Renal pelvis (tissue), 4 donors: ENCODE data around the gene SAMD14. TPM values are rescaled to one million over a fixed set of nuclear protein-coding genes. Genes with fewer than 3 reads are reported as not detected.

Experiments
- DNase-seq: peaks from one replicate; pipeline ENCODE4 v3.0.0-alpha.2; 2013
- polyA plus RNA-seq, 3 donors: library from polyadenylated mRNA; unstranded; fragments of 120-200 nt; gene quantifications; one replicate each; pipeline ENCODE4 v1.2.1, GENCODE V29; 2013; ENCODE audit not compliant: insufficient read length in 3 of 3

Gene SAMD14
- polyA plus RNA-seq, 3 donors, result 14.8 to 18.7 (median 17.9) TPM

DNA sequence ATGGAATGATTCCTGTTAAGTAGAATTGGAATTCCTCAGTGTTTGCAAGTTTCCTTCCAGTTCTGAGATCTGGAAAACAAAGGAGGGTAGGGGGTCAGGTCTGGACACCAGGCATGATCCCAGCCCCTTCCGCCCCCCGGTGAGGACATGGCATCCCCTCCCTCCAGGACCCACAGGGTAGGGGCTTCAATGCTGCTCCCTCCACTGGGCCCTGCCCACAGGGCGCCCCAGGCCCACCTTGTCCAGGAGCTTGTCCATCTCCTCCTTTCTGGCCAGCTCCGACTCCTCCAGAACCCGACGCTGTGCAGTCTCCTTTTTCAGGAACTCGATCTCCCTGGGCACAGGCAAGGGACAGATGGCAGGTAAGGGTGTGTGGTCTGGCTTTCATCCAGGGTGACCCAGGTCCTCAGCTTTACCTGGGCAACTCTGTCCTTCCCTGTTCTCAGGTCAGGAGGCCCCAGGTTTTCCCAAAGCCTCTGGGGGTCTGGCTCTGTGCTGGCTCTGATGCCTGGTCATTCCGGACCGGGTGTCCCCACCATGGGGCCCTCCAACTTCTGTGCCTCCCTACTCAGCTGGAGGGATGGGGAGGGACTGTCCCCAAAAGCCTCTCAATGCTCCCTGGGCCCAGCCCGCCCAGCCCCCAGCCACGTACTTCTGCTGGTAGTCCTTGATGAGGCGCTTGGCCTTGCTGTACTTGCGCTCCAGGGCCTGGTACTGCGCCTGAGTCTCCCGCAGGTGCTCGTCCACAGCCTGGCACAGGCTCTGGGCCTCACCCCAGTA is 5.5 kb upstream of the SAMD14 start:
- no peak for DNase-seq

DNA sequence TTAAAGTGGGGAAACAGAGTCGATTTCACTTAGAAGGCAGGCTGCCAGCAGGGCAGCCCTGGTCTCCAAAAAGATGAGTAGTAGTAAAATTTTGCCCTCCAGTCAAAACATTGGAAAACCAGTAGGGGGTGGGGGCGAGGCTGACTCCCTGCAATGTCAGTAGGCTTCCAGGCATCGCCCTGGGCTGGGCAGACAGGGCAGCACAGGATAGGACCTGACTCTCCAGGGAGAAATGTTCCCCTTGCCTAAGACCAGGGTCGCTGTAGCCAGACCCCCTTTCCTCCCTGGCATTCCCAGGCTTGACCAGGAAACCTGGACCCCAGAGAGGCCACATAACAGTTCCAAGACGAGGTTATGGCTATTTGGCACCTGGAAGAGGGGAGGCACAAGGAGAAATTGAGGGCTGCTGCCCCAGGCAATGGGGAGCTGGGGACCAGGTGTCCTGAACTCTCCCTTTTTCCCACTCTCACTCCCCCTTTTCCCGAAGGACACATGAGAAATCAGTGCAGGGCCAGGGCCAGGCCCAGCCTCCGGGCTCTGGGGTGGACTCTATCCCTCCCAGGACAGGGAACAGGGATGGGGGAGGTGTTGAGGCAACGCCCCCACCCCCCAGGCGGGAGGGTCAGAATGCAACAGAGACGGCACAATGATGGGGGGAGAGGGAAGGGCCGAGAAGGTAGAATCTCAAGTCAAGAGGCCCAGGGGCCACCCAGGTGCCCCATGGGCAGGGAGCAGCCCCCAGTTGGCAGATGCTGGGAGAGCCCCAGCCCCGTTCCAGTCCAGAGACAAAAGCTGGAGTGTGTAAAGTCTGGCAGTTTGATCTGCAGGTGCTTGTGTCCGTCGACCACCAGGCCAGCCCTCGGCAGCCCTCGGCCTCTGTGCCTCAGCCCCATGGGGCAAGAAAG is 4.5 kb upstream of the SAMD14 start:
- DNase-seq, result no peak

DNA sequence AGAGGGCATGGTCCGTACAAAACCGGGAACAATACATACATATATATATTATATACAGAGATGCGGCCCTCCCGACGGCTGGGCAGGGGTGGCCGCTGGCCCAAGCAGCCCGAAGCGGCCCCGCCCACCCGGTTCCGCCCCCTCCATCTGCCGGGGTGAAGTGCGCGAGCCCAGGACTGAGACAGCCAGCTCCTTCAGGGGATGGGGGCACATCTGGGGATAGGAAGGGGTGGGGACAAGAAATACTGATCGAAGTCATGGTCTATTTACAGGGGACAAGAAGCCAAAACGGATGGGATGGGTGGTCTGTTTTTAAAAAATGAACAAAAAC is 3.8 kb upstream of the SAMD14 start:
- DNase-seq, result no peak

DNA sequence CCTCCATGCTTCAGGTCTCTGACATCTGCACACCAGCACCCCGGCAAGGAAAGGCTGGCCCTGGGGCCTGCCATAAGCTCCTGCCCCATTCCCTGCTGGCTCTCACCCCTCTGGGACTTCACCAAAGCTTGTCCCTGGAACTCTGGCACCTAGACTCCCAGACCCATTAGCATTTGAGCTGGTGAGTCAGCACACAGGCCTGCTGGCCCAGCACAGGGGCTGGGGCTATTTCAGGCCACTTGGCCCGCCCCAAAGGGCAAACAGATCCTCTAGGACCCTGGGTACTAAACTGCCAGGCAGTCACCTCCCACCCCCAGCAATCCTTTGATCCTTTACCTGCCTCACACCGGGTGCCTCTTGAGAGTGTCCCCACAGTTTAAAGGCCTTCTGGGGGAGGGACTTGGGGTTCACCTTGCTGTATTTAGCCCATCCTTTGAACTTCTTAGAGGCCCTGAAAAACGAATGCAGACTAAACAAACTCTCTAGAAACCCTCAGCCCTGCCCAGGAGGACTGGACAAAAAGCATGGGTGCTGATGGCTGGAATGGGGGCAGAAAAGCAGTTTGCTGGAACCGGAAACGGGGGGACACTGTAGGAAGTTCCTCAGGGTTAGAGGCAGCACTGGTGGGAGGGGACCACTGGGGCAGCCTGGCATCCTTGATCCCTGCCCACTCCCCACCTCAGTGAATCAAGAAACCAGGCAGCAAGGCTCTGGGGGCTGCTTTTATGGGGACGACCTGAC is 3.2 kb upstream of the SAMD14 start:
- no peak for DNase-seq

DNA sequence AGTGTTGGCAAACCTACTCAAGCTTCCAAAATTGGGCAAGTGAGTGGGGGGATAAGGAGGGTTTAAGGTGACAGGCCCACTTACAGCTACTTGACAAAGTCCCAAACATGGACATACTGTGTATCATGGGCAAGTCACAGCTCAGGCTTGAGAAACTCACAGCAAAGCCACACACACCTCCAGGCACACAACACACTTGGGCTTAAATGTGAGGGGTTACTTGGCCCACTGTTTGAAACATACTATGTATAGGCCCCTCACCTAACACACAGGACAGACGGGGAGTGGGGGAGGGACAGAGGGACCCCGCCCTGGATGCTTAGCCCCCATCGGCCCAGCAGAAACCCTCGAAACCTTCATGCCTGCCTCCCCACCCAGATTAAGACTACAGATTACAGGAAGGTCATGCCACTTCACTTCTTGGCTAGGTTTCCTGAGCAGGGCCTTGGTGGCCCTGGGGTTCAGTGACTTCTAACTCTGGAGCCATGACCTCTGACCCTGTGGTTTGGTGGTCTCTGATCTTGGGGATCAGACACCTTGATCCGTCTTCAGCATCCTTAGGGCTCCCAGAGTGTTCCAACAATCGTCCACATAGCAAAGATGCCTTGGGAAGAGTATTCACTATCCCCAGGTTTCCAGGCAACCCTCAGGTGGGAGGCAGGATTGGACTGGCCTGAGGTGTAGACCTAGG is 2.3 kb upstream of the SAMD14 start:
- no peak for DNase-seq

DNA sequence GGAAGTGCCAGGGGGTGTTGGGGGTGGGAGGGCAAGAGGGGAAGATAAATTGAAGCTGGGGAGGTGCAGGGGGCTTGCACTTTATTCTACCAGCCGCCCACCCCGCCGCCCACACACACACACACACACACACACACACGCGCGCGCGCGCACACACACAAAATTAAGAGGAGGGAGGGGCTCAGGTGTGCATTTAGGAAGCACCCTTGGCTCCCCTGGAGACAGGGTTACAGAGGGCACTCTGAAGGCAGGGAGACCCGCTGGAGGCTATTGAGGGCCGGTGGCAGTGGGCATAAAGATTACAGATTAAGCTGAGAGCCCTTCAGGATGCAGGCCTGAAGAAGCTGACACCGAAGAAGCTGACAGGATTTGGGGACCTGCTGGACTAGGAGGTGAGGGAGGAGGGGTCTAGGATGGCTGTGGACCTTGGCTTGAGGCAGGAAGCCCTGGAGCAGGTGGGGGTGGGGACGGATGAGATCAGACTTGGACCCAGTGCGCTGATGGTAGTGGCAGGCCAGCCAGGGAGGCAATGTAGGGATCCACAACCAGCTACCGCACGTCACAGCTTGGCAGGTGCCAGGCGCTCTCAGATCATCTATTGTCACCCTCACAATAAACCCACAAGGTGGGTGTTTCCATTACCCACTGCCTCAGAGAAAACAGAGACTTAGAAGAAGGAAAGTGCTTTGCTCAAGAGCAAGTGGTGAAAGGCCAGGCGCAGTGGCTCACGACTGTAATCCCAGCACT is 772 bp upstream of the SAMD14 start:
- DNase-seq, result no peak

DNA sequence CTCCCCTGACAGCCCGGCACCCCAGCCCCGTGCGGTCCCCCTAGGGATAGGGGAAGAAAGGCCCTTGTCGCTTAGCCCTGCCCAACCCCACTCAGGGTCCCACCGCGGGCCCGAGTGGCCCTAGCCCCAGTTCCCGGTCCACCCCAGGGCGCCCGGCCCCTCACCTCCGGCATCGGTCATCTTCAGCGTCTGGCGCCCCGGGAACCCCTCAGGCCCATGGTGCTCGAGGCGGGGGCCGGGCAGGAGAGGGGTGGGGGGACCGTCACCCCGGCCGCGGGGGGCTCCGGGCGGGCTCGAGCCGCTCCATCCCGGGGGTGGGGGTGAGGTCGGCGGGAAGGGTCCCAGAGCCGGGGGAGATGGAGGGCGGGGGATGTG is 620 bp downstream of the SAMD14 start:
- no peak for DNase-seq

DNA sequence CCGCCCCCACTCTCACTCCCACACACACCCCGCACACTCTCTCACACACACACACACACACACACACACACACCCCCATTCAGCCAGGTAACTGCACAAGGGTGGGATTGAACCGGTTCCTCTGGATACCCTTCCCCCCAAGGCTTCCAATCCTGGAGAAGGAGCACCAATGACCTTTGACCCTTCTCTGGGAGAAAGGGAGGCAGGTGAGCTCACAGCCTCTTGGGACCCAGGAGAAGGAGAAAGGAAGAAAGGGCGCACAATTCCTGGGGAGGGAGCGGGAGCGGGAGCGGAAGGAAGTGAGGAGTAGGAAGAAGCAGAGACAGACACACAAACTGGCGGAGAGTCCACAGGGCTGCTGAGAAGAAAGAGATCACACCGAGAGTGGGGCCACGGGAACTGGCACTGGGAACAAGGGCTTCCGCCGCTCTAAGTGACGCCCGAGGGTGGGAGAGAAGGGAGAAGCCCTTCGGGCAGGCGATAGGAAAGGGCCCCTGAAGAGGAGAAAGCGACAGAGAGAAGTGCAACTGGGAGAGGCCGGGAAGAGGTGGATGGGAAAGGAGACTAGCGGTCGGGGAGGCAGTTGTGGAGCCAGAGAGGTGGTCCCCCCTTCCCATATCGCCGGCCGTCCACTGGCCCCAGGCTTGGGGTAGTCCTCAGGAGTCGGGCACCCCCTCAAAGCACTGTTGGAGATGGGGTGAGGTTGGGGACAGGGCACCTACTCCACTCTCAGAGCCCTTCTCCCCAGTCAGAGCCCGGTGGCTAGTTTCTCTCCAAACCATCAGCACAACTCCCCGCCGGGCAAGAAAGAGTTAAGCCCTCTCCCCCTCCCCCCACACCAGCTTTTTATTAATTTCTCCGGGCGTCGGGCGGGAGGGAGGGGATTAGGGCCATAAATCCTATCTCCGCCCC is 1.3 kb downstream of the SAMD14 start:
- no peak for DNase-seq

DNA sequence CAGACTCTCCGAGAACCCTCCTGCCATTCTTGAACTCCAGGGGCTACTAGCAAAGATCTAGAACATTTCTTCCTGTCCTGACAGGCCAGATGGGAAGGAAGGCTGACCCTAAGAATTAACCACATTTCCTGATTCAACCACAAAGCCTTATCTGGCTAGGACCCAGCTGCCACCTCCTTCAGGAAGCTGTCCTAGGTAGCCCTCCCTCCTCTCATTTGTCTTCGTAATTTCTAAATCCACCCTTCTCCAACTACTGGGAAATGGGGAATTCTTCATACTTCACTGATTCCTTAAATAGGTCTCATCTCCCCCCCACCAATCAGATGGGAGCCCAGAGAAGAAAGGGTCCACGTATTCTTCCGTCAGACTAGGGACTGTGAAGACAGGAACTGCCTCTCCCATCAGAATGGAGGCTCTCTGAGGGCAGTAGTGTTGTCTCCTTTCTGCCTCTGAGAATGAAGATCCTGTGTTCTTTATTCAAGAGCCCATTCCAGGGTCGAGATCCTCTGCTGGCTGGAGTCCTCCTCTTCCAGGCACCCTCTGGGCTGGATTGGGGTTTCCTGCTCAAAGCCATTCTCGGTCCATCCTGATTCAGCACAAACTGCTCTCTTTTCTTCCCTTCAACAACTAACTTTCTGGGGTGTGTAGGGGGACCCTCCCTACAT is 2.1 kb downstream of the SAMD14 start:
- no peak for DNase-seq

DNA sequence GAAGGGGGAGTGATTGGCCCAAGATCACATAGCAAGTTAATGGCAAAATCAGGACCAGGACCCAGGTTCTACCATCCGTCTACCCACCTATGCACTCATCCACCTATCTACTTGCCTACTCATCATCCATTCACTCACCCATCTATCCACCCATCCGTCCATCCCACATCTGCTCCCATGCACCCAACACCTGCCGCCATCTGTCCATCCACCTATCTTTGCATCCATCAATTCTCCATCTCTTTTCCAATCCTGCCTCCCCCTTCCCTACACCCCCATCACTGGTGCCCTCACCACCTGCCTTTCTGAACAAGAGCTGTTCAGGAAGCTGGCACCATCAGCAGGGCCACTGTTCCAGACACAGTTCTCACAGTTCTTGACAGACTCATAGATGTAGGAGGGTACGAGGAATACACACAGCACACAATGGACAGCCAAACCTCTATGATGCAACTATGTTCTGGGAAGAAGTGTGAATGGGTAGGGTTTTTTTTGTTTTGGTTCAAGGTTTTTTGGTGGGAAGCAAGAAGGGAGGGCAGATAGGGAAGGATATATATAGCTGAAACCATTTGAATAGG is 4.5 kb downstream of the SAMD14 start:
- DNase-seq, result no peak

DNA sequence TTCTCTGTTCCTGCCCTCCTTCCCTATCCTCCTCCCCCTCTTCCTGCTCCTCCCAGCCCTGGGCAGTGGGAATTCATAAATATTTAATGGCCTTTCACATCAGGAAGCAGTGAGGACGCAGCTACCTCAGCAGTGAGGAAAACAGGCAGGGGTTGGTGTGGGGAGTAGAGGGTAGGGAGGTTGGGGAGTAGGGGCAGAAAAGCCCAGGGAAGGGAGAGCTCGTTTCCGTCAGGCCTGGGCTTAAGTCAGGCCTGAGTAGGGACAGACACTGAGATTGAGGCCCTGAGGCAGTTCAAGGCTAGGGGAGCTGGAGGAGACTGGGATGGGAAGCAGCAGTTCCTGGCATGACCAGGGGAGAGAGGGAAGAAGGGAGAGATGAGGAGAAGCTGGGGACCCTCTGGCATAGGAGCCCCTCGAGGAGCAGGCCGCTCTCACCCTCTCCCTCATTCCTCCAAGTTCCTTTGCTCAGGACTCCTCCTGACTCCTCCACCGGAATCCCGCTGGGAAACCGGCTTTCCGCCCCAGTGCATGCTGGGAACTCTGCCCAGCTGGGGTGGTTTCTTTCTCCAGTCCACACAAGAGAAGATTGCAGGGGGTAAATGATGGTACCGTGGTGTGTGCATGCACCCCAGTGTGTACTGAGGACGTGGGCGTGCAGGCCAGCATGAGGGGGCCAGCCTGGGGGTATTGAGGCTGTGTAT is 6.2 kb downstream of the SAMD14 start:
- no peak for DNase-seq

DNA sequence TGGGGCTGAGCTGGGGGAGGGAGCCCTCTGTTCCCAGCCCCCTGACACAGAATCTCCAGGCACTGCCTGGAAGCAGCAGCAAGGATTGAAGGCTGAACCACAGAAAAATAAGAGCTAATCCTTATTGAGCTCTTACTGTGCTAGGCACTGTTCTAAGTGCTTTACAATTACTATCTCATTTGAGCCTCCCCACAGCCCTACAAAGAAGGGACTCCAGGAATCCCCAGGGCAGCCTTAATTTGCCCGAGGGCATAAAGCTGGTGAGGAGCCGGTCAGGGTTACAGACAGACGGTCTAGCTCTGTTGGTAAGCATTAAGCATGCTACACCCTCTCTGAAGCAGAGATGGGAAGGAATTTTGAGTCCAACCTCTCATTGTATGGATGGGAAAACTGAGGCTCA is 7.0 kb downstream of the SAMD14 start:
- no peak for DNase-seq

DNA sequence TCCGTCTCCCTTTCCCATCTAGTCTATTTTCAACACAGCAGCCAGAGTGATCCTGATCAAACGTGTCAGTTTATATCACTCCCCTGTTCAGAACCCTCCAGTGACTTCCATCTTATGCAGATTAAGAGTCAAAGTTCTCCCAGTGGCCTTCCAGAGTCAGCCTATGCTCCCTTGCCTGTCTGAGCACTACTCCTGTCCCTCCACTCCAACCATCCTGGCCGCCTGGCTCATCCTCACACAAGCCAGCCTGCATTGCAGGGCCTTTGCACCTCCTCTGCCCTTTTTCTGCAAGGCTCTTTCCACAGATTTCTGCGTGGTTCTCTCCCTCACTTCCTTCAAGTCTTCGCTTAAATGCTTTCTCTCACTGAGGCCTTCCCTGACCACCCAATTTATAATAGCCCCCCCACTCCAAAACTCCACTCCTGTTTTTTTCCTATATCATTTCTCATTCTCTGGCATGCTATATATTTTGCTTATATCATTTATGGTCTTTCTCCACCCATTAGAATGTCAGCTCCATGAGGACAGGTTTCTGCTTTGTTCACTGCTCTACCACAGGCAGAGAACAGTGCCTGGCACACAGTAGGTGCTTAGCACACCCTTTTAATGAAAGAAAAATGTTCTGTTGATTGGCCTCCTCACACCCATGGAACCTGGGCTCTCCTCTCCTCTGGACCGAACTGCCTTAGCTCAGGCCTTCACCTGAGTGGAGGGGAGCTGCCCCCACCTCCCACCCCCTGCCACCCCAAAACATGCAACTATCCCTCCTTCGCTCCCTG is 9.3 kb downstream of the SAMD14 start:
- DNase-seq, result no peak

DNA sequence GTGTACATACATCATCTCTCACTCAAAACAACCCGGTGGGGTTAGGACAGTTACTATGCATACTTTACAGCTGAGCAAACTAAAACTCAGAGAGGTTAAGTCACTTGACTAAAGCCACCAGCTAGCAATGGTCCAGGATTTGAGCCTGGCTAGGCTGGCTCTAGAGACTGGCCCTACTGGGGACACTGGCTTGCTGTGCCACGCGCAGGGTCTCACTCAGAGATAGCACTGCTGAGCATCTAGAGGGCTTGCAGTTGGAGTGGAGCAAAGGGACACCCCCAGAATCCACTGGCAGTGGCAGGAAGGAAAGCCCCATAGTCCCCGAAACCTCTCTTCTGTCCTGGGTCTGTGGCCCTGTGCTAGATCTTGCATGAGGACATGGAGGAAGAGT is 11.1 kb downstream of the SAMD14 start:
- DNase-seq, result no peak

DNA sequence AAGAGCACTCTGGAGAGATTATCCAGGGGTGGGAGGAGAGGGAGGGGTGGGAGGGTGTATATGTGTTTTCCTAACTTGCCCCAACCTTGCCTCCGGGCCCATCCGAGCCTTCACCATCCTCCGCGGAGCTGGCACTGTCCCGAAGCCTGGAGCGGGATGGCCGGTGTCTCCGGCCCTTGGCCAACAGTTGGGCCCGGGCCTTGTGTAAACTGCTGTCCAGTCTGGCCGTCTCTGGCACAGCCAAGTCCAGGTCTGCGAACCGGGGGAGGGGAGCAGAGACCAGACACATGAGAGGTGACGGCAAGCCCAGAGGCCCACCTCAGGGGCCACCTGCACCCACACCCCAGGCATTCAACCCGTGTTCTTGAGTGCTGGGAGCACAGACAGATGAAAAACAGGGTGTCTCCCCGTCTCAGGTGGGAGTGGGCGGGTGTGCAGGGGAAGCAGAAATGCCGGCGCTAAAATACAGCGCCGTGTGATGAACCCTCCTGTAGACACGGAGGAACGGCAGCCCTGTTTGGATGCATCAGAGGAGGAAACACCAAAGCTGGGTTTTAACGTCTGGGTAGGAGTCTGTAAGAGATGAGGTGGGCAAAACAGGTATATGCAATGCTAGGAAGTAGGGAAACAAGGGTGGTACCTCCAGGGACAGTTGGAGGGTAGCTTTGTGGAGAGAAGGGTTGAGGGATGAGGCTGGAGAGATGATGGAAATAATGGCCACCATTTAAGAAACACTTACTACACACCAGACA is 11.7 kb downstream of the SAMD14 start:
- no peak for DNase-seq

DNA sequence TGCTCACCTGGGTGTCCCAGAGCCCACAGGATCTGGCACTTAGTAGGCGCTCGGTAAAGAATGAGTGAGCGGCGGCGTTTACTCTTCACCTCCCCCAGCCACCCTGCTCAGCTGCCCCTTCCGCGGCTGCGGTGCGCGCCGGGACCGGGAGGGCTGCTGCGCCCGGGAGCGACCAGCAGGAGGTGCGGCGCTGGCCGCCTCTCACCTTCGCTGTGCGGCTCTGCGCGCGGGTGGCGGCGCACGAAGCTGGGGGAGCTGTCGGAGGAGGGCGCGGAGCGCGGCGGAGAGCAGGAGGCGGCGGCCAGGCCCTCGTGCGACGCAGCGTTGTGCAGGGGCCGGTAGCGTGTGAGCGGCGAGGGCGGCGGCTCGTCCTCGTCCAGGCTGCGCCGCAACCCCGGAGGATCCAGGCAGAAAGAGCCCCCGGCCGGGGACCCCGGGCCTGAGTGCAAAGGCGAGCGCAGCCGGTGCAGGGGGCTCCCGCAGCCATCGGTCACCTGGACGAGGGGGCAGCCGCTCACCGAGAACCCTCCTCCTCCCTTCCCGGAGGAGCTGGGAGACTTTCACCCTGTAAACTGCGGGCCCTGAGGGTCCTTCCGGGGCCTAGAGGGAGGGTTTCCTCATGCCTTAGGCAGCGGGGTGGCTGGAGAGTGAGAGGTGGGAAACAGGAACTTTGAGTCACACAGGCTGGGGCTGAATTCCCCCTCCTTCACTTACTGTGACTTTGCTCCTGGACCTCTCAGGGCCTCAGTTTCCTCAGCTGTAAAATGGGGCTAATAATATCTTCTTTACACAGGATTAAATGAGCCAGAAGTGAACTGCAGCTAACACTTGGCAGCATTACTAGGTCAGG is 12.5 kb downstream of the SAMD14 start:
- peak; percentile 72 for DNase-seq
